Breast epithelium (tissue), 3 donors: ENCODE data around the gene HDGF.

ENCODE experiments used
- CTCF ChIP-seq, 3 donors: fragments of 450-650 bp; IDR thresholded peaks; one replicate each; pipeline ENCODE4 v1.5.1; 2016 to 2017; ENCODE audit warnings: antibody characterized with exemption in 3 of 3, mild to moderate bottlenecking in 3 of 3, moderate library complexity in 3 of 3
- POLR2A ChIP-seq: fragments of 450-650 bp; IDR thresholded peaks from one replicate; pipeline ENCODE4 v1.6.1; 2016; ENCODE audit warnings: antibody characterized with exemption, mild to moderate bottlenecking, moderate library complexity
- POLR2AphosphoS5 ChIP-seq, 3 donors: sonication (generic); formaldehyde crosslinking; IDR thresholded peaks; one replicate each; pipeline ENCODE4 v1.6.1; 2017; ENCODE audit warnings: antibody characterized with exemption in 3 of 3

GRCh38 chr1:156727492-156727891 lies 24.0 kb downstream of the HDGF start:
- TF ChIP-seq POLR2A (no peak), CTCF (IDR thresholded peaks at IDR 0.05) (no peak), POLR2AphosphoS5 (IDR thresholded peaks at IDR 0.05) (no peak)
